ENCODE measurements around the gene CACNA1C. TPM values are rescaled to one million over a fixed set of nuclear protein-coding genes. Genes with fewer than 3 reads are reported as not detected.

Gene CACNA1C
- total RNA-seq, 2 donors from 2014 or later = 0.84 to 10.2 TPM

GRCh38 chr12:2118061-2118460 is 65.3 kb downstream of the CACNA1C start:
- TF ChIP-seq CTCF (IDR thresholded peaks at IDR 0.05) = no peak
- Histone ChIP-seq H3K4me3 (no peak overlapping the region), H3K36me3 (no peaks in the 10 kb centered on the region), H3K4me1 (no peaks in the 10 kb centered on the region), H3K9ac (ENCODE audit: low read depth in 2 of 2, low read length in 2 of 2) (no peak overlapping the region), H3K27ac (no peak overlapping the region), H3K9me3 (no peaks in the 10 kb centered on the region), H3K27me3 (no peaks in the 10 kb centered on the region)
- no peak for DNase-seq
- intact Hi-C loops (cut with DNase I) = no loop called here

GRCh38 chr12:2118481-2119255 is 65.9 kb downstream of the CACNA1C start:
- Histone ChIP-seq H3K27ac (no peak overlapping the region), H3K9me3 (no peaks in the 10 kb centered on the region), H3K36me3 (no peaks in the 10 kb centered on the region), H3K4me3 (no peak overlapping the region), H3K9ac (ENCODE audit: low read depth in 2 of 2, low read length in 2 of 2) (no peak overlapping the region), H3K27me3 (no peaks in the 10 kb centered on the region), H3K4me1 (no peaks in the 10 kb centered on the region)
- no peak for TF ChIP-seq CTCF (IDR thresholded peaks at IDR 0.05)
- no peak for DNase-seq
- intact Hi-C loops (cut with DNase I) = no loop called here

GRCh38 chr12:2119266-2119665 is 66.5 kb downstream of the CACNA1C start:
- Histone ChIP-seq H3K27ac (no peak overlapping the region), H3K4me1 (no peaks in the 10 kb centered on the region), H3K9me3 (no peaks in the 10 kb centered on the region), H3K36me3 (no peaks in the 10 kb centered on the region), H3K27me3 (no peaks in the 10 kb centered on the region), H3K9ac (ENCODE audit: low read depth in 2 of 2, low read length in 2 of 2) (no peak overlapping the region), H3K4me3 (no peak overlapping the region)
- no peak for TF ChIP-seq CTCF (IDR thresholded peaks at IDR 0.05)
- intact Hi-C loops (cut with DNase I) = no loop called here
- no peak for DNase-seq

- Histone ChIP-seq H3K4me3 (no peak overlapping the region), H3K4me1 (no peaks in the 10 kb centered on the region), H3K36me3 (no peaks in the 10 kb centered on the region), H3K9ac (ENCODE audit: low read depth in 2 of 2, low read length in 2 of 2) (no peak overlapping the region), H3K27ac (no peak overlapping the region), H3K9me3 (no peaks in the 10 kb centered on the region), H3K27me3 (no peaks in the 10 kb centered on the region)
- intact Hi-C loops (cut with DNase I) = no loop called here
- DNase-seq = no peak
- no peak for TF ChIP-seq CTCF (IDR thresholded peaks at IDR 0.05)
These were observed 68.4 kb downstream of the CACNA1C start for GRCh38 chr12:2120982-2121758.

- intact Hi-C loops (cut with DNase I) = no loop called here
- Histone ChIP-seq H3K9ac (ENCODE audit: low read depth in 2 of 2, low read length in 2 of 2) (no peak overlapping the region), H3K9me3 (no peaks in the 10 kb centered on the region), H3K4me1 (no peaks in the 10 kb centered on the region), H3K36me3 (no peaks in the 10 kb centered on the region), H3K27me3 (no peaks in the 10 kb centered on the region), H3K27ac (no peak overlapping the region), H3K4me3 (no peak overlapping the region)
- DNase-seq = no peak
- TF ChIP-seq CTCF (IDR thresholded peaks at IDR 0.05) = no peak
These were observed 71.8 kb downstream of the CACNA1C start for GRCh38 chr12:2124466-2125023.
